HG02571 (cell line): ENCODE data around the gene C19orf85.
"Not testable (repeated sequence)": the region's sequence is repeated elsewhere in the genome, so short reads cannot be mapped to it uniquely, and the experiment has no call there.

Experiments
- ATAC-seq: cut with Tn5 transposase; IDR thresholded peaks from one replicate; pipeline ENCODE4 v1.9.1; 2021; ENCODE audit warnings: mild to moderate bottlenecking, moderate library complexity; ENCODE audit not compliant: unreplicated experiment

Gene C19orf85

DNA sequence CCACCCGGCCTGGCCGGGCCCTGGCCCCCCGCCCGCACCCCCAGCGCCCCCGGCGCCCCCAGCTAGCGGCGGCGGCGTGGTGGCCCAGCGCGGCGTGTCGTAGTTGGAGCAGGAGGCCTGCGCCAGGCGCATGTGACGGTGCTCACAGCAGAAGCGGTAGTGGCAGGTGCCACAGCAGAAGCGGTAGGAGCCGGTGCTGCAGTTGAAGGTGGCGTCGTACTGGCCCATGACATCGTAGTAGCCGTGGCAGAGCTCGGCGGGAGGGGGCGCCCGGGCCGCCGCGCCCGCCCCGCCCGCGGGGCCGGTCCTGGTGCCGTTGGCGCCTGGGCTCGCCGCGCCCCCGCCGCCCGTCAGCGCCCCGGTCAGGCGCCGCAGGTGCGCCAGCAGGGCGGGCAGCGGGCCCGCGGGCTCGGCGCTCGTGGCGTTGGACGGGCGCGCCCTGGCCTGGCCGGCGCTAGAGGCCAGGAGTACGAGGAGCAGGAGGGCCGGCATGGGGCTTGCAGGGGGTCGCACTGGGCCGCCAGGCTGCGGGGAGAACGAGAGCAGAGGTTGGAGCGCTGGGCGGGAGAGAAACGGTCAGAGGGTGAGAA is 22.1 kb downstream of the C19orf85 start:
- no peak for ATAC-seq

DNA sequence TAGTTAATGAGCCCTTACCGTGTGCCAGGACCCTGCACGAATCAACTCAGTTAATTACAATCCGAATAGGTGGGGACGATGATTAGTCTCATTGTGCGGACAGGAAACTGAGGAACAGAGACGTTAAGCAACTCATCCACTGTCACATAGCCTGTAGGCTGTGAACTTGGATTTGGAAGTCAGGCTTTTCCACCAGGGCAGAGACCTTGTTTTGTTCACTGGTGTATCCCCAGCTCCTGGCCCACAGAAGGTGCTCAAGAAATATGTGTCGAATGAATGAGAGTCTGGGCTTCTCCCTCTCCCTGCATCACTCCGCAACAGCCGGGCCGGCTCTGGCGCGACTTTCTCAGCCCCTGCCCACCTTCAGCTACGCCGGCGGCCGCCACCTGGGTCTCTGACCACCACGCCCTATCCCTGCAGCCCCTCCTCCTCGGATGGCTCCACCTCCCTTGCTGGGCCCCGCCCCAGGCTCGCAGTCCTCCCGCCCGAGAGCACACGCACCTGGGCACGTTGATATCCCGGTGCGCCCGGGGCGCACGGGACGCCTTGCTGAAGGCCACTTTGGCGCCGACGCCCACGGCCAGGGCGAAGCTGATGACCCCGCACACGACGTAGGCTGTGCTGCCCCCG is 22.7 kb downstream of the C19orf85 start:
- no peak for ATAC-seq

DNA sequence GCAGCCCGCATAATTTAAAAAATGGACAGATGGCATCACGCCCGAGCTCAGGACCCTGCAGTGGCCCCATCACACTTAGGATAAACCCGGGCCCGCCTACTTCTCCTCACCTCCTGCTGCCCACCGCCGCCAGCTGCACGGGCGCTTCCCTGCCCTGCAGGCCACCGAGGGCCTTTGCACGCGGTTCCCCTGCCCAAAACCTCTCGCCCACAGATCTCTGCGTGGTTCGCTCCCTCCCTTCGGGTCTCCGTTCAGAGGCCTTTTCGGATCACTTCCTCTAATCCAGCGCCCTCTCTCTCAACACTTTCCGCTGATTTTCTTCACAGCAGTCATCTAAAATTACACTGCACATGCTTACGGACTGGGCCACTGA is 23.2 kb downstream of the C19orf85 start:
- ATAC-seq, result no peak

DNA sequence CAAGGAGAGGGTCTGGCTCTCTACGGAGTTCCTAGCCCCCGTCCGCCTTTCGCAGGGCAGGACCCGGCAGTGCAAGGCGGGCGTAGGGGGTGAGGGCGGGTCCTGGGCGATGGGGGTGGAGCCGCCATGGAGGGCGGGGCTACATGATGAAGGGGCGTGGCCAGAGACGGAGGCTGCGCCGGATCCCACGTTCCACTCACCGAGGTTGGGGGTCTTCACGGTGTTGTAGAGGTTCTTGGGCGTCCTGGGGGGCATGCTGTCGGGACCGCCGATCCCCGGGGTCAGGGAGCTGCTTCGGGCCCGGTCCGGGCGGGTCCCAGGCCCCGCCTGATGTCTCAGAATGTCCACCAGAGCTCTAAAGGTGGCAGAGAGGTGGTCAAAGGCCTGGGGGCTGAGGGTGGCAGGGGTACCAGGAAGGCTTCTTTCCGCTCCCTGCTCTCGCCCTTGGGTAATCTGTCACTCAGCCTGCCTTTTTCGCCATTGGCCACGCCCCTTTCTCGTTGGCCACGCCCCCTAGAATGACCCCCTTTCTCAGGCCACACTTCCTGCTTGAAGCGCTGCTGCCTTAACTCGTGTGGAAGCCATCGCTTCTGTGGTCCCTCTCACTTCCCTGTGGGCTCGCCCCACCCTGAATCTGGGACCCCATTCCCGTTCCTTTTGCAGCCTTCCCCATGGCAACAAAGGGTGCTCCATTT is 24.0 kb downstream of the C19orf85 start:
- no peak for ATAC-seq

DNA sequence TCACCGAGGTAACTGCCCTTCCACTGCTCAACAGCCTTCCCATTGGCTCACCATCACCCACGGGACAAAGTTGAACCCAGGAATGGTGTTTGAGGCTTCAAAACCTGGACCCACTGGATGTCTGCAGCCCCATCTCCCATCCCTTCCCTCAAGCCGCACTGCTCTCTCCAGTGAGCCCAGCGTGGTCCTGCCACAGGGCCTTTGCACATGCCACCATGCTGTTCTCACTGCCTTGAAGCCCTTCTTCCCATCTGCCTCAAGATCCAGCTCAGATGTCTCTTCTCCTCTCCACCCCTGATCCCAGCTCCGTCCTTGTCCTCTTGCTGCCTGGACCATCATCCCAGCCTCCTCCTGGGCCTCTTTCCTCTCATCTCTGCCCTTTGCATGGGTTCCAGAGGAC is 25.5 kb downstream of the C19orf85 start:
- no peak for ATAC-seq

DNA sequence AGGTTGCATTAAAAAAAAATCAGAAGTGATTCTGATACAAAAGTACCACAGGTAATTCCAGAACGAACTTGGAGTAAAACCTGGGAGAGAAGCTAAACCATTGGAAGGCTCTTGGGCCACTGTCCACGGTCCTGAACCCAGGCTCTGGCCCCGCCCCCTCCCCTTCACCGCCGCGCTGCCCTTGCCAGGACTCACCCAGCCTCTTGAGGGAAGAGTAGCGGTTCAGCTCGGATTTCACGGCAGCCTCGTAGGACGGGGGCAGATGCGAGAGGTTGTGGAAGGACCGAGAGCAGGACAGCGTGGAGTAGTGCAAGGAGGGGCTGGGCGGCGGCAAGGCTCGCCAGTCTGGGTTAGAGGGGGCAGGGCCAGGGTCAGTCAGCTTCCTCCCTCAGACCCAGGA is 27.1 kb downstream of the C19orf85 start:
- no peak for ATAC-seq

DNA sequence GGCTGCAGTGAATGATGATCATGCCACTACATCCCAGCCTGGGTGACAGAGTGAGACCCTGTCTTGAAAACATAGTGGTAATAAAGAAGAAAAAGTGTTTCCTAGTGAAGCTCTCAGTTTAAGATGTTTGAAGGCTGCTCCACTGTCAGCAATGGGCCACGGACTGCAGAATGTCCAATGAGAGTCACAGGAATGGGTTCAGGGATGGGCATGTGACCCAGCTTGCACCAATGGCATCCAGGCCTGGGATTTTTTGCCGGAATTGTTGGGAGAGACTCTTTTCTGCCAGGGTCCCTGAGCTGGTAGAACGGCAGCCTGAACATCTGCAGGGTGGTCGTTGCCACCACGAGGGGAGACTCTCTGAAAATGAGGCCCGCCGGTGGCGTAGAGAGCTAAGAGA is 27.7 kb downstream of the C19orf85 start:
- ATAC-seq, result no peak

DNA sequence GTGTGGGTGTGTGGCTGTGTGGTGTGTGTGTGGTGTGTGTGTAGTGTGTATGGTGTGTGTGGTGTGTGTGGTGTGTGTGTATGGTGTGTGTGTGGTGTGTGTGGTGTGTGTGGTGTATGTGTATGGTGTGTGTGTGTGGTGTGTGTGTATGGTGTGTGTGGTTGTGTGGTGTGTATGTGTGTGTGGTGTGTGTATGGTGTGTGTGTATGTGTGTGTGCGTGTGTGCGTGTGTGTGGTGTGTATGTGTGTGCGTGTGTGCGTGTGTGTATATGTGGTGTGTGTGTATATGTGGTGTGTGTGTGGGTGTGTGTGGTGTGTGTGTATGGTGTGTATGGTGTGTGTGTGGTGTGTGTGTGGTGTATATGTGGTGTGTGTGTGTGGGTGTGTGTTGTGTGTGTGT is 29.5 kb downstream of the C19orf85 start:
- no peak for ATAC-seq

DNA sequence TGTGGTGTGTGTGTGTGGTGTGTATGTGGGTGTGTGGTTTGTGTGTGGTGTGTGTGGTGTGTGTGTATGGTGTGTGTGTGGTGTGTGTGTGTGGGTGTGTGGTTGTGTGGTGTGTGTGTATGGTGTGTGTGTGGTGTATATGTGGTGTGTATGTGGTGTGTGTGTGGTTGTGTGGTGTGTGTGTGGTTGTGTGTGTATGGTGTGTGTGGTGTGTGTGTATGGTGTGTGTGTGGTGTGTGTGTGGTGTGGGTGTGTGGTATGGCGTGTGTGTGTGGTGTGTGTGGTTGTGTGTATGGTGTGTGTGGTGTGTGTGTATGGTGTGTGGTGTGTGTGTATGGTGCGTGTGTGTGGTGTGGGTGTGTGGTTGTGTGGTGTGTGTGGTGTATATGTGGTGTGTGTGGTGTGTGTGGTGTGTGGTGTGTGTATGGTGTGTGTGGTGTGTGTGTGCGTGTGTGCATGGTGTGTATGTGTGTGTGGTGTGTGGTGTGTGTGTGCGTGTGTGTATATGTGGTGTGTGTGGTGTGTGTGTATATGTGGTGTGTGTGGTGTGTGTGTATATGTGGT is 30.1 kb downstream of the C19orf85 start:
- no peak for ATAC-seq

DNA sequence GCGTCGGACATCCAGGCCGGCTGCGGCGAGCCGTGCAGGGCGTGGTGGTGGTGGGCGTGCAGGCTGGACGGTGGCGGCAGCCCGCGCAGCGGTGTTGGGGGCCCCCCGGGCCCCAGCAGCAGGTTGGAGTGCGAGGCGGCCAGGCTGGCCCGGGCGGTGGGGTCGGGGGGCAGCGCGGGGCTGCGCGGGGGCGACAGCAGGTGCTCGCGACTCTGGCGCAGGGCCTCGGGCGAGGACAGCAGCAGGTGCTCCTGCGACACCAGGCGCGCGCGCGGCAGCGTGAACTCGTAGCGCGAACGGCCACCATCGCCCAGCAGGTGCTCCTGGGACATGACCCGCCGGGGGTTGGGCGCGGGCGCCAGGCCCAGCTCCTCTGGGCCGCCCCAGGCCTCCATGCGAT is 31.3 kb downstream of the C19orf85 start:
- no peak for ATAC-seq

DNA sequence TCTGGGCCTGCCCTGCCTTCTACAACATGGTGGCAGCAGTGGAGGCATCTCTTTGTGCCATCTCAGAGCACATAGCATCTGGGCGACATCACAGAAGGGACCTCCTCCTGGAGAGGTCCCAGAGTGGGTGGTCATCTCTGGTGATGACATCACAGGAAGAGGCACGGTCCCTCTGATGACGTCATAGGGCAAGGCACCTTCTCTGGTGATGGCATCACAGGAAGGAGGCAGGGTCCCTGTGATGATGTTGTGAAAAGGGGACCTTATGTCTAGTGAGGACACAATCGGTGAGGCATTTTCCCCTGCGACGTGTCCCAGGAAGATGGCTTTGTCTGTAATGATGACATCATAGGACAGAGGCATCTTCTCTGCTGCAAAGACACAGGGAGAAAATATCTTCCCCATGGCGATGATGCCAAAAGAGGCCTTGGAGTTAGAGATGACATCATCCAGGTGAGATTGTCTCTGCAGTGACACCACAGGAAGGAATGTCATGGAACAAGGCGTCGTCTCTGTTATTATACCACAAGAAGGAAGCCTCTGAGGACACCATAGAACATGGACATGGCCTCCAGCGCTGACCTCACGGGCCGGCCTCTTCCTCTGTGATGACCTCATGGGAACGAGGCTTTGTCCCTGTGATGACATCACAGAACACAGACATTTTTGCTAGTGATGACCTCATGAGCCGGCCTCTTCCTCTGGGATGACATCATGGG is 32.2 kb downstream of the C19orf85 start:
- ATAC-seq, result no peak

DNA sequence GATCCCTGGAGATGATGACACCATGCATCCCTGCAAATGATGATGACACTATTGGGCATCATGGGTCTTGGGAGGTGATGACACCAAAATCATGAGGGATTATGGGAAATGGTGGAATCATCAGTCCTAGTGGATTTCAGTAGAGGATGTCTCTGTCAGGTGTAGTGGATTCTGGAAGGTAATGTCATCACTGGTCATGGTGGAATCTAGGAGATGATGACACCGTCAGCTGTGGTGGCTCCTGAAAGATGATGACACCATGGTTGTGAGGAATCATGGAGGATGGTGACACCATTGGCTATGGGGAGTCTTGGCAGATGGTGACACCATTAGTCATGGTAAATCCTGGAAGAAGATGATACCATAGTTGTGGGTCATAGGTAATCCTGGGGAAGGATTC is 33.4 kb downstream of the C19orf85 start:
- no peak for ATAC-seq

DNA sequence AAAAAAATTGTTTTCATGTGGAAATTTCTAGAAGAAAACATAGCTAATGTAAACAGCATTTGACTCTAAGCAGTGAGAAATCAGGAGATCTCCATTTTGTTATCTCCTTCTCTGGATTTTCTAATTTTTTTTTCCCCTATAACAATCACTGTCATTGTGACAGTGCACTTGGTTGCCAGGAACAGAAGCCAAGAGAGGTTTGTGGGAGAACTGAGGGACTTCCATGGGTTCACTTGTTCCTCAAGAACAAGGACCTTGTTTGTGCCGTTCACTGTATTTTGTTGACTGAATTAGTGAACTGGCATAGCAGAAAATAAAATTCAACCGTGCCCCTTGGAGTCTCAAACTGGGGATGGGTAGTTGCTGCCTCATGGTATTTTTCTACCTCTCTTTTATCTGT is 38.5 kb downstream of the C19orf85 start:
- ATAC-seq, result no peak

DNA sequence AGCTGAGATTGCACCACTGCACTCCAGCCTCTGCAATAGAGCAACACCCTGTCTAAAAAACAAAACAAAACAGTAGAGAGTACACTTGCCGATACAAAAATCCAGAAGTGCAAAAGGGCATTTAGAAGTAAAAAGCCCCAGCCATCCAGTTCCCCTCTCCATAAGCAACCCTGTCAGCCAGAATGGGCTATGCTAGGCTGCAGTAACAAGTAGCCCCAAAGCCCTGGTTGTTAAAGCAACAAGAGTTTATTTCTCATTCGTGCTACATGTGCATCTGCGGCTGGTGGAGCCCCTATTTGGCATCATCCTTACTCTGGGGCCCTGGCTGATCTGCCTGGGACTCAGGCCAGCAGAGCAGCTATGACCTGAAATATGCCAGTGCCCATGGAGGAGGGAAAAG is 40.0 kb downstream of the C19orf85 start:
- ATAC-seq, result no peak

DNA sequence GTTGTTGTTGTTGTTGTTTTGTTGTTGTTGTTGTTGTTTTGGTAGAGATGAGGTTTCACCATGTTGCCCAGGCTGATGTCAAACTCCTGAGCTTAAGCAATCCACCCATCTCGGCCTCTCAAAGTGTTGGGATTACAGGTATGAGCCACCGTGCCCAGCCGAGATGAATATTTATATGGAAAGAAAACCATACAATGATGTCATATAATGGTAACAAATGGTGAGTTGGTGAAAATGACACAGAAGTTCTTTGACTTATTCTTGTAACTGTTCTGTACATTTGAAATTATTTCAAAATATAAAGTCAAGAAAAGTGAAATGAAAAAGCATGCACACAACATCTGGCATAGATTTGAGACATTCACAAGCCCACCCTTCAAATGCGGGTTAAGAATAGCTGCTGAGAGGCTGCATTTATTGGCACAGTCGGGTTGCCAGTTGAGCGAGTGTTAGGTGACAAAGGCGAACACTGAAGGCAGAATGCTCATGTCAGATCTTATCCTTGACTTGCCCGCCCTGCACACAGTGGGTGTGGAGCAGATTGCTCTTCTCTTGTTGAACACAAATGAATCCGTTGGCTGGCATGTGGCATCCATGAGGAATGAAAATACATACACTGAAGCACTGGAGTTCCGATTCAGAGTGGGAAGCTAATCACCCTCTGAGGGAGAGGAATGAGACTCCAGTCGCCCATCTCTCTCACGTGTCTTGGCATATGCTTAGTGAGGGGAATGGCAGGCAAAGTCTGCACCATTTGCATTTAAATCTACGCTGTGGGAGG is 41.1 kb downstream of the C19orf85 start:
- ATAC-seq, result no peak

DNA sequence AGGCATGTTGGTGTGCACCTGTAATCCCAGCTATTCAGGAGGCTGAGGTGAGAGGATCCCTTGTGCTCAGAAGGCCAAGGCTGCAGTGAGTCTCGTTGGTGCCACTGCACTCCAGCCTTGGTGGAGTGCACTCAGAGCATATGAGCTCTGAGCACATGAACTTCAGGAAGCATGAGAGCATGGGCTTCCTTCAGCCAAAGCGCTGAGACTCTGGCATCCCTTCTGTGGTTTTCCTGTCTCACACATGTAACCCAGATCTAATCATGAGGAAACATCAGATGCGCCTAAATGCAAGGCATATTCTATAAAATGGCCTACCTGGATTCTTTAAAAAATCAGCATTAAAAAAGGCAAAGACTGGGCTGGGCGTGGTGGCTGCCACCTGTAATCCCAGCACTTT is 43.3 kb downstream of the C19orf85 start:
- not testable (repeated sequence) for ATAC-seq

DNA sequence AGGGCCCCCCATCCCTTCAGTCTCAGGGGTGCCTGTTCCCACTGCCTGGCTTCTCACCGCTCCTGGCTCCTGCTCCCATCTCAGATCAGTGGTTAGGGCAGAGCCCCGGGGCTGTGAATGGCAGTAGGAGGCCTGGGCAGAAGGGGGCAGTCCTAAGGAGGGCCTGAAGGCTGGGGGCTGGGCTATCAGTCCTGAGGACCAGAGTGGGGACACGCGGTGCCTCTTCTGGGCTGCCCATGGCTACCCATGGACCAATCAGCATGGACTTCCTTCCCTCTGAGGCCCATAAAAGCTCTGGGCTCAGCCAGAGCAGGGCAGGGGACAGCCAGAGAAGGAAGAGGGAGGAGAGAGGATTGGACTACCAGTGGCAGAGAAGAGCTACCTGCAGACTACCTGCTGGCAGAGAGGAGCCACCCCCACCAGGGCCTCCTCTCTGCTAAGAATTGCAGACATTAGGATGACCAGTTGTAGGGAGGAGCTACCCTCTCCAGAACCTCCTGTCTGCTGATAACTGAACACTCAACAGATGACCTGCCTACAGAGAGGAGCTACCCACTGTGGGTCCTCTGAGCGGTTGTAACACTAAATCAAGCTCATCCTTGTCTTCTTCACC is 44.8 kb downstream of the C19orf85 start:
- no peak for ATAC-seq

DNA sequence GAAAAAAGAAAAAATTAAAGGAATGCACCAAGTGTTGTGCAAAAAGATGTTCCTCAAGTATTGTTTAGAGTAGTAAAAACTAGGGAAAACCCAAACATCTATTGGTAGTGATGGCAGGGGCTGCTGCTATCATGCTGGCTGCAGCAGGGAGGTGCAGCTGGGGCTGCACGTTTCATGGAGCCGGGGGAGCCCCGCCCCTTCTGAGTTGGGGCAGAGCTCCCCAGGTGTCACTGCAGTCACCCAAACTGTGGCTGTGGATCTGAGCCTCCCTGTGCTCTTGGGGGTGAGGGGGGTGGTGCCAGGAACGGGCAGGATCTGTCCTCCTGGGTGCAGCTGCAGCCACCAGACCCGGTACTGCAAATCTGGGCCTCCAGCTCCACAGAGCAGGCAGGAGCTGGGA is 45.4 kb downstream of the C19orf85 start:
- no peak for ATAC-seq

DNA sequence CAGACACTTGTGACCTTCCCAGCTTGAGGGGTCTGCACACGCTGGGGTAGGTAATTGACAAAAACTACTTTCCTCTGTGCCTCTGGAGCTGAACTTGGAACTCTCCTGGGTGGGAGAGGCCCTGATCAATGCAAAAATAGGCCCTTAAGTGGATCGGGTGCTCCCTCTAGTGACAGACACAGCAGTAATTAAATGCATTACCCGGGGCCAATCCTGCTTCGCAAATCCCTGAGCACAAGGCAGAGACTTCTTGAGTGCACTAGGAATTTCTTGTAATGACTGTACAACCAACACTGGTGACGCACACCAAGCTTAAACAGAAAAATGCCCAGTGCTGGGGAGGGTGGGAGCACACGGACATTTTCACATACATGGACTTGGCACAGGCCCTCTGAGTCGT is 46.4 kb downstream of the C19orf85 start:
- no peak for ATAC-seq
